Effector CD4-positive, alpha-beta T cell (primary cell): ENCODE measurements around the gene RNASE13.
"Not testable (repeated sequence)": the region's sequence is repeated elsewhere in the genome, so short reads cannot be mapped to it uniquely, and the experiment has no call there.

Experiments
- DNase-seq: peaks from one replicate; pipeline ENCODE4 v3.0.0-alpha.2; 2020

The RNASE13 gene

DNA sequence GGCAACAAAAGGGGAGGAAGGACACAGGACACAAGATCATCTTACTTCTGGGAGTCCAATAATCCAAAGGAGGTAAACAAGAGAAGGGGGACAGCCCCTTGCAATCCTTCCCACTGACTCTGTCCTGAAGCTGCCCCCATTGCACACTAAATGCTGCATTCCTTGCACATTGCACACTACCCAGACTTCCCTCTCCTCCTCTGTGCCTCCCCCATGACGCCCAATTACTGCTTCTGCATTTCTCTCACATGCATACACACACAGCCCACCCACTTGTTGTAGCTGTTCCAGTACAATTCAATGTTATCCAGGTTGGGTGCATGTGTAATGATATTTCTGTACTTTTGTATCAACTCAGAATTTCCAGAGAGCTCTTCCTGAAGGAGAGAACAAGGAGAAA lies 15.2 kb downstream of the RNASE13 start:
- DNase-seq, result no peak

DNA sequence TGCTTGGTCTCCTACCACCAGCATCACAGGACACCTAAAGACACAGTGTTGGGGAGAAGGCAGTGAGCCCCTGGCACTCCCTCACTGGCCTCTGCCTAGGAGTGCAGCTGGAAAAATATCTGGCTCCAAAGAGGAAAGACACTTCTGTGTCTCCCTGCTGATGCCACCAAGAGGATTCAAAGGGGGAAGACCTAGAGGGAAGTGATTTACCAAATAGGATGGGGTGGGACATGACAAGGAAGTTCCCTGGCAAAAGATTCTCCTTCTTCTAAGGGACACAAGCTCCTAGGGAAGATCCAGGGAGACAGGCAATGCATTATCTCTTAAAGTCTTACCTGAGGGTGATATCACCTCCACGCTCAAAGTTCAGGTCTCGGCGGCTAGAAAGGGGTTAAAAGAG lies 15.8 kb downstream of the RNASE13 start:
- DNase-seq, result no peak

DNA sequence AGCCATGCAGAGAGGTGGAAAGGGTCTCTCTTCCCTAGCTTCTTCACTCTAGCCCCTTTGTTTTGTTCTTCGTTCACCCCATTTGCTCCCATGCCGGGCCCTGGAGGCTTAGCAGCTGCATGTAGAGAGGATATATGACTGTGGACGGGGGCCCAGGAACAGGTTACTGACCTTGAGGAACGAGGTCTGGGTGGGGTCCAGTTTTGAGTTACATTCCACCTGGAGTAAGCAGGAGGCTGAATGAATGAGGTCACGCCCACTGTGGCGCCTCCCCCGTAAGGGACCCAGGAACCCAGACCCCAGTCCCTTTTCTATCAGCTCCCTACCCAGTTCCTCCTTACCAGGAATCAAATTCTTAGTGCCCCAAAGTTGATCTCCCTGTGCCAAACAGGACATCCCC lies 16.3 kb downstream of the RNASE13 start:
- no peak for DNase-seq

DNA sequence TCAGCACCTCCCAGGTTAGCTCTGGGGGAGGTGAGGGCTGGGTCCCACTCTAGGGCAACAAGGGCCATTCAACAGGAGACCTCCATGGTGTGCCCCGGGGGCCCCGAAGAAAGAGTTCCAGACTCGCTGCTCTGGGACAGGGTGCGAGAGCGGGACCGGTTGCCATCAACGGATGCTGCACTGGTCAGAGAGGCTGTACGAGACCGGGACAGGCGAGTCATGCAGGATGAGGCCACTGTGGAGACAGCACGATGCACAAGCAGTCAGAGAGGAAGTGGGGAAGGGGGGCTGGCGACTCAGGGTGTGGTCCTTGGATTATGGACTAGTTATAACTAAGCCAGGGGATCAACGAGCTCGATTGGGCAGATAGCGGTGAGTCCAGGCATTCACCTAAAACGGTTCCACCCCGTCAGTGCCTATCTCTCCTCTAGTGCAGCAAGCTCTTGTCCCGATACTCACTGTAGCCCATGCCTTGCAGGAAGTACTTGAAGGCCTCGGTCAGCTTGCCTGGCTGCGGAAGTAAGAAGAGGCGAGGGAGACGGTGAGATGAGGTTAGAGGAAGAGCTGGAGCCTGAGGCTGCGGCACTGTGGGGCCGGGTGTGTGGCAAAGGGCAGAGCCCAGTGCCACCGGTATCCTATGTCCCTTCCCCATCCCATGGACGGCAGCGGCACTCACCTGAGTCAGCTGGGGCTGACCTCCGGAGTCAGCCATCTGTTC lies 16.9 kb downstream of the RNASE13 start:
- no peak for DNase-seq

DNA sequence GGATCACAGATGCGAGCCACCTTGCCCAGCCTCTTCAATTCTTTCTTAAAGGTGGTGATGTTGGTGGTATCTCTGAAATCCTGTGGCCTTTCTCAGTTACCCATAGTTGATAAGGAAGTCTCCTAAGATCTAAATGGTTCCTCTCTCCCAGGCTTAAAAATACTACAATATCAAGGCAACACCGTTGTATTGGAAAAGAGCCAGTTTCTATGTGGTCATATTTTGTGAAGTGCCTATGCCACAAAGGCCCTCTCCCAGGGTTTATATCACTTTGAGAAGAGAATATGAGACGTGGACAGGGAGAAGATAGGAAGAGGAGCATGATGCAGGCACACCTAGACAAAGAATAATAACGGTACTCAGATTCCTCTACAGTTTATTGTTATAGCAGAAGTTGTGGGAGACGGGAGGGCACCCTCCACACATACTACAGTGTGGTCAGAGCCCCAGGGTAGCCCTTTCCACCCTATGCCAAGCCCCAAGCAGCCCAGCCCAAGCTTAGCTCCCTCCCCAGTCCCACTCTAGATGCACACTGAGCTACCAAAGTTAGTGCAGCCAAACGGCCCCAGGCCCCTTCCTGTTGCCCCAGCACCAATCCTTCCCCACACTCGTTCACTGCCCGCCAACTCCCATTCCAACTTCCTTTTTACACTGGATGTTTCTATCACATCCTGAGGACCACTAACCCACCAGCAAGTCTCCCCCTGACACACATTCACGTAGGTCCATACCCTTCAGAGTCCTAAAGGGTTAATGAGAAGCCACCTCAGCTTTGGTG lies 18.0 kb downstream of the RNASE13 start:
- no peak for DNase-seq

DNA sequence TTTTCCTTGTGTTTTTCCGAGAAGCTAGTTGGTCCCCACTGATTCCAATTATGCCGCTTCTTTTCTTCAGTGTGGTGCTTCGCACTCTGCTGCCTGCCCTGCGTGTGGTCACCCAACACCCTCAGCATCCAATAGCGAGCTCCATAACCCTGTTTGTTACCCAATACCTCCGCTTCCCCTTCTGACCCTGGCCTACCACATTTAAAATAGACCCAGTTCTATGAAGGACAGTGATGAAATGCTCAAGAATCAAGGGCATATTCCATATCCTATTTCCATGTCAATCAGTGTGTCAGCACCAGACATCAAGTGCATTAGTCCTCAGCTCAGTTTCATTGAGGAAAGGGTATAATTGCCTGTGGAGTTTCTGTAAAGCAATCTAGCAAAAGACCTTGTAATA lies 19.3 kb downstream of the RNASE13 start:
- no peak for DNase-seq

DNA sequence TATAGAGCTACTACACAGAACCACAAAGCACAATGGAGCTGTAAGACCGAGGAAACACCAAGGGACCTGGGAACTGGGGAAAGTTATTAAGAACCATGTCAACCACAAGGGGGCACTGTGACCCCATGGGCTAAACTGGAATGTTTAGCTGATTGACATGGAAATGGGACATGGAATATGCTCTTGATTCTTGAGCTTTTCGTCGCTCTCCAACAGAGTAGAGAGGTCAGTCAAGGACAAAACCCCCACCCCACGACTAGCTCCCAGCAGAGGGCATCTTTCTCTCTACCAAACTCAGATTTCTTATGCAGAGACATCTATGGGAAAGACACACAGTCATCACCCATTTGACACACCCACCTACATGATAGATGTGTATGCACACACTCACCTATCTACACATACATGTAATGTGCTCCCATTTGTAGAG lies 19.8 kb downstream of the RNASE13 start:
- DNase-seq, result peak; percentile 85

DNA sequence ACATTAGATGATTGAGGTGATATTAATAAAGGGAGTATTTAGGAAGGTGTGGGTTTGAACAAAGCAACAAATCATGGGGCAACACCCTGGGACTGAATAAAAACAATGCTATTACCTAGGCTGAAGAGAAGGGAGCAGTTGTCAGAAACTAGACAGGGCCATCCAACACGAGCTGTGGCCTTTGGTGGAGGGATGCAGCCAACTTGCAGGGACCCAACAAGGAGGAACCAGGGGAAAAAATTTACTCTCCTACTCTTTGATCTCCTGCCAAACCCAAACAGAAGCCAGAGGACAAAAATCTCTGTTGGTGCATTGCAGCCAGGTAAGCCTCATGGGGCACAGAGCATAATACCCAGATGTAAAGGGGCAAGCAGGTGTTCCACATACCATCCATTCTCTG lies 23.5 kb downstream of the RNASE13 start:
- DNase-seq, result no peak

DNA sequence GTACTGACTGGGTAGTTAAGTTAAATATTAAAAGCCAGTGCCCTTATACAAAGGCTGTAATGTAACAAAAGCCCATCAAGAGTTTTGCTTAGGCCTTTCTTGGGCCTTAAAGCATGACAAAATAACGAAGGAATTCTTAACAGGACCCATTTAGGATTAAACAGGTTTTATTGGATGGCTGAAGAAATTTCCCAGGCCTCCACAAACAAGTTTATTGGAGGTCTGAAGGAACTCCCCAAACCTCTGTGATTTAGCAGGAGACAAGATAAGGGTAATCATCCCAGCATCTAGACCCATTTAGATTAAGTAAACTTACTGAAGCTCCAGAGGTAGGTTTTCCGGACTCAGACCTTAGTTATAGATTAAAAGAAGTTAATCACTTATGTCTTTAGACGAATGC lies 24.9 kb downstream of the RNASE13 start:
- DNase-seq, result not testable (repeated sequence)

DNA sequence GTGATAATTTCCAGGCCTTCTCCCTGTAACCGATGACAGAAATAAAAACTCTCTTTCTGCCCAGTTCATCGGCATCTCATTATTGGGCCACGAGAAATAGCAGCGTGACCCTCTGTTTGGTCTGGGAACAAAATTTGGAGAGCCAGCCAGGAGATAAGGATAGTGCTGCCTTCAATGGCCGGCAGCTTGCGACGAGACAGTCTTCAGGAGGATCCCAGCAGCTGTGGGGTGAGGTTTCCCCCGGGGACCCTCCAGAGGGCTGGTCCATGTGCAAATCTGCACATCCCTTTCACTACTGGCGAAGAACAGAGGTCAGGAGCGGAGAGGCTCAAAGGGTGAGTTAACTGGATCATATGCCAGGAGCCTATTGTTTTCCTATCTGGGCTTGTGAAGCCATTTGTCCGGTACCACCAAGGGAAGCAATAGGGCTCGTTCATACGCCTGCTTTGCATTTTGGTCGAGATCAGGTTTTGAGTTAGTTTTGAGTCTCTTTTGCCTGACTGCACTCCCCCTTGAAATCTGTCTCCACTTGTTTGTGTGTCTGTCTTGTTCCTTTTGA lies 30.7 kb downstream of the RNASE13 start:
- DNase-seq, result no peak

DNA sequence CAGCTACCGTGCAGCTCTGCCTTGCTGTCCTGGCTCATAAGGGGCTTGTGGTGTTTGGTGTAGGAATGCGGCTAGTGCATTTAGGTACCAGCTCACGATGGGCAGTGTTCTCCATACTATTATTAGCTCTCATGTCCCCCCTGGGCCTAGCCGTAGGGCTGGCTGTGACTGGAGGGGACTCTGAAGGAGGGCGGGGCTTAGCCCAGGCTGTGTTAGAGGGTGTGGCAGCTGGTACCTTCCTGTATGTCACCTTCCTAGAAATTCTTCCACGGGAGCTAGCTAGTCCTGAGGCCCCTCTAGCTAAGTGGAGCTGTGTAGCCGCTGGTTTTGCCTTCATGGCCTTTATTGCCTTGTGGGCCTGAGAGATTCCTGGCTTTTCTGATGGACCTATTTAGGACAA lies 33.4 kb downstream of the RNASE13 start:
- DNase-seq, result no peak

DNA sequence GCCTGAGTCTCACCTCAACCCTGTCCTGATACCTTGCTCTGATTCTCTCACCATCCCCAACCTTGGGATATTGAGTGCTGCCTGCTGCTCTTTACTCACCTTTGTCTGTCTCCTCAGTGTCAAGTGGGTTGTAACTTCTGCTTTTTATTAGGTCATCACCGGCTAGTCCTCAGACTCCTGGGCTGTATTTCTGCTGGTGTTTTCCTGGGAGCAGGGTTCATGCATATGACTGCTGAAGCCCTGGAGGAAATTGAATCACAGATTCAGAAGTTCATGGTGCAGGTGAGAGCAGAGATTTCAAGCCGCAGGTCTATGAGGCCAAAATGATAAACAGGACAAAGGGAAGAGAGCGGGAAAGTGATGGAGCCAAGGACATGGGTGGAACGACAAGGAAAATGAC lies 35.0 kb downstream of the RNASE13 start:
- DNase-seq, result no peak

DNA sequence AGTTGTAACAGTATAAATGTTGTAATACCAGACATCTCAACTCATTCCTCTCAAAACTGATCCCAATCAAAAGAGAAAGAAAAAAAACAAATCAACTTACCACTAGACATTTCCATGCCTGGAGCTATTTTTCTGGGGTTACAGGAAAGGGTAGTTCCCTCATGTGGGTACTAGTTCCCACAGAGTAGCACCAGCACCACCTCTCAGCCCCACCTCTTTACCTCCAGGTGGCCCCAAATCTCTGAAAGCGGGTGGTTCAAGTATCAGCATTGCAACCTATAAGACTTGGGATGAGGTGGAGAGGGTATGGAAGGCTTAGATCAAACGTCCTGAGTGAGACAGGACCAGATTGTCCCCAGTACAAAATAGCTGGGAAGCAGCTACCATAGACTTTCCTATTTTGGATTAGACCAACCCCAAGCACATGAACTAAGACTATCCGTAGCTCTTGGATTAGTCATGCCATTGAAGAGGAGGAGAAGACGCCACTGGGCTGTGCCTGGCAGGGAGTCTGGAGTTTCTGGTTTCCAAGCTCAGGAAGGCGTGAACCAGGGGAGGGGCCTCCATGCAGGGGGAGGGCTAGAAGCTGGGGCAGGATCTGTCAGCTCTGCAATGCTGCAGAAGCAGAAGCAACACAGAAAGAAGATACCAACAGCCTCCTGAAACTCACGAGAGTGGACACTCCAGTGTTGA lies 35.8 kb downstream of the RNASE13 start, which contains the start of gene SLC39A2:
Gene SLC39A2 (plus strand): TSS at position 620 of the 693 bp plus-strand sequence. CDS start 154 bp downstream, outside the sequence.
- no peak for DNase-seq

DNA sequence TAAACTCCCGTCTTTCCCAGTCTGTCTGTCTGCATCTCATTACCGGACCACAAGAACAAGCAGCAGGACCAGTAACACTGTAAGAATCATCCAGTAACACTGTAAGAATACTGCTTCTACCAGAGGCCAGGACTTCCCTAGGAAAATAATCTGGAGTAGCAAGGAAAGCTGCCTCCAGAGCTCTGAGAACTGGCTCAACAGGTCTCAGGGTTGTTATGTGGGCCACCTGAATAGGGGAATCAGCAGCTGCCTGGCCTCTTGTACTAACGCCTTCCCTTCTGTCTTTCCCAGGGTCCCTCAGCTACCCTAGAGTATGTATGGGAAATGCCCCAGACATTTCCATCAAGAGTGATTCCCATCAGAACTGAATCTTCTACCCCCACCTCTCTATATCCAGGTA lies 36.5 kb downstream of the RNASE13 start:
- DNase-seq, result no peak

DNA sequence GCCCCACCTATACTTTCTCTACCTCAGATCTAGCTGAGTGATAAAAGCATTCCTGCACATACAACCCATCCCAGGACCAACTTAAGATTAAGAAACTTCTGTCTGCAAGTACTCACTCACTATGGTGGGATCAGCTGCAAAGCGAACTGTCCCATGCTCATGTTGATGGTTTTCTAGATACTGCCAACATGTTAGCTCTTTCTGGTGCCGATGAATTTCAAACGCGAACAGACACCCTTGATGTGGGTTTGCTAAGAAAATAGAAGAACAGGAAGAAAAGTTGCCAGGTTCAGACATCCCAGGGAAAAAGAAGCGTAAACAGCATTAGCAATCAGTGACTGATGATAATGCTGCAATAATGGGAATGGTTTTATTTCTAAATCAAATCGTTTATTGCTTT lies 37.0 kb downstream of the RNASE13 start:
- no peak for DNase-seq

DNA sequence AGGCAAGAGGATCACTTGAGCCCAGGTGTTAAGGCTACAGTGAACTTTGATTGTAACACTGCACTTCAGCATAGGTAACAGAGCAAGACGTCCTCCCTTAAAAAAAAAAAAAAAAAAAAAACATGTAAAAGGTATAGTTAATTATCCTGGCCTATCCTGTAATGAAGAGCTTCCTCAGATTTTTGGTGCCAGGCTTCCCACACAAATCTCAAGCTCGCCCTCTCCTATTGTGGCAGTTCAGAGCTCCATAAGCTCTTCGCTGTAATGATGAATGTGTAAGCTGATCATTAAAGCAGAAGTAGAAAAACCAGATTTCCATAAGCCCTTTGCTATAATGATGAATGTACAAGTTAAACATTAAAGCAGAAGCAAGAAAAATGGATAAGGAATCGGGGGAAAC lies 37.5 kb downstream of the RNASE13 start:
- DNase-seq, result no peak

DNA sequence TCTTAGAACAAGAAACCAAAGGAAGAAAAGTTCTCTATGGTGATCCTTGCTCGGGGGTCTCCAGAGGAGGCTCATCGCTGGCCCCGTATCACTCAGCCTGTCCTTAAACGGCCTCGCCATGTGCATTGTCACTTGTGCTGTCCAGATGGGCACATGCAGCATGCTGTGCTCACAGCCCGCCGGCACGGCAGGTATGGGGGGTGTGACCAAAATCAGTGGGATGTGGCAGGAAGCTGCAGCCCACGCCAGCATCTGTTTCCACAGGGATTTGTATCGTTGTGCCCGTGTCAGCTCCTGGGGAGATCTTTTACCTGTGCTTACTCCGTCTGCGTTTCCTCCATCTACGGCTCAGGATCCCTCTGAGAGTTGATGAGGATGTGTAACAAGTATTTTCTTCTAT lies 38.1 kb downstream of the RNASE13 start:
- no peak for DNase-seq

DNA sequence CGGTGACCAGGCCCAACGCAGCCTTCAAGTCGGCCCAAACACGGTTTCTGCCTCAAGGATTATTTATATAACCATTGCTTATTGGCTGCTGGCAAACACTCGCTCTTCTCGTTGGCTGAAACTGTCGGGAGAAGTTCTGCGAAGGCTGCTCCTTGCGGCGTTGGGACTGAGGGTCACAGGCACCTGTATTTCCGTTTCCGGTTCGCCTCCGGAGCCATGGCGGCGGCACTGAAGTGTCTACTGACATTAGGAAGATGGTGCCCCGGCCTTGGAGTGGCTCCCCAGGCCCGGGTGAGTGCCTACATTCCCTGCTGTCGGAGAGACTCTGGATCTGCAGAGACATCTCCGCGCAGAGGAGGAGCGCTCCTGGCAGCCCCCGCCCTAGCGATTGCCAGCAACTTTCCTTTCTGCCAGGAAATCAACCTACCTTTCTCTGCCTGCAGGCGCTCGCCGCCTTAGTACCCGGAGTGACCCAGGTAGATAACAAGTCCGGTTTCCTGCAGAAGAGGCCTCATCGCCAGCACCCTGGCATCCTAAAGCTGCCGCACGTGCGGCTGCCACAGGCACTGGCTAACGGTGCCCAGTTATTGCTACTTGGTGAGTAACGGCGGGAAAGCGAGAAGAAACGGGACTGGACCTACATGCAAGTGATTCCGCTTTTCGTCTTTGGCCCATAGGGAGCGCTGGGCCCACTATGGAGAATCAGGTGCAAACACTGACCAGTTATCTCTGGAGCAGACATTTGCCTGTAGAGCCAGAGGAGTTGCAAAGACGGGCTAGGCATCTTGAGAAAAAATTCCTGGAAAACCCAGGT lies 44.6 kb downstream of the RNASE13 start, which contains the start of gene METTL17:
Gene METTL17 (plus strand): TSS at position 194 of the 814 bp plus-strand sequence. CDS start 23 bp downstream, at position 217.
- peak; percentile 84 for DNase-seq

DNA sequence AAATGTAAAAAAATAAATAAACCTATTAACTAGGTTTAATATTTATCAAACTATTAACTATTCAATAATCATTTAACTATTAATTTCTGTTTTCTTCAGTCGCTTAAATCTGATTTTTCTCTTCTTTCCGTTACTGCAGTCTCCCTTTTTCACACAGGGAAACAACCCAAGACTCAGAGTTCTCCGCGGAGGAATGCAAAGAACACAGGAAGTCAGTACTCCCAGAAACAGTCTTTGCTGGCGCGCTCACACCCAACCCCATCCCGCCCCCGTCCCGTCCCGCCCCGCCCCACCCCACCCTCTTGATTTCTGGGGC lies 45.2 kb downstream of the RNASE13 start:
- no peak for DNase-seq

DNA sequence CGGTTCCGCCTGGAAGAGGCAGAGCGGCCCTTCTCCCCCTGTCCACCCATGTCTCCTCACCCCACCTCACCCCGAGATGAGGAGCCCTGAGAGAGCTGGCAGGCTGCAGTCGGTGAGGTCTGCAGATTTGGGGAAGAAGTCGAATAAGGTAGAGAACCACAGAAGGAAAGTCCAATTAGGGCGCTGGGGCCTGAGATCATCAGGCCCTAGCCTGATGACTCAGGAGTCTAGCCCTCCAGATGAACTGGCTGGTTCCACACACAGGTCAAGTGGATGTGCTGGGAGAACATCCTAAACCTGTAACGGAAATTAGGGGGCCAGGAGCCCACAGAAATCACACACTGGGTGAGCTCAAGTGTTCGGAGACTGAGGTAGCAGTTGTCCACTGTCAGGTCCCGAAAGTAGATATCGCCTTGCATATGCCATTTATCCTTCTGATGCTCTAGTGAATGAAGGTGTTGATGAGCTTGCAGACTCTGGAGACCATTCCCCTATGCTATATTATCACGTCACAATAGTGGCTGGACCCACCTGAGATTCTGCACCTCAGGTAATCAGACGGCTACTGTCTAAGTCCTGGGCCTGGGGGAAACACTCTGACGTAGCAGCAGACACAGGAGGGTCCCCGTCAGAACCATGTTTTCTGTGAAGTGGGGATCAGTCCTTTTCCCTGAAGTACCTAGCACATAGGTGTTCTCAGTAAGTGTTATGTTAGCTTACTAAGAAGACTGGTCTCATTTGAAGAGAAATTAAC lies 45.7 kb downstream of the RNASE13 start:
- no peak for DNase-seq

DNA sequence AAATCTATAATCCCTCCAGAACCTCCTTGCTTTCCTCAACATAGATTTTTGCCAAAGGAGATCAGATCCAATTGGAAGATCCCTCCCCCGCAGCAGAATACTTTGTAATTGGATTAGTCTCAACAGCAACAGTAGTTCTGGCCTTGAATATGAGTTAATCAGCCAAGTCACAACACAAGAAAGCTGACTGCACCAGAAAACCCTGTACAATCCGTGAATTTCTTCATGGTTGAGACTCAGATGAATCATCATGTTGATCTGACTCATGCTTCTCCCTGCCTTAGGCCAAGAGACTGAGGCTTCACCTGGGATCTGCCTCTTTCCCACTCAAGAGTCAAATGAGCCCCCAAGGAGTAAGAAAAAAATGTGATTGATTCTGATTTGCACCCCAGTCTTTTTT lies 47.8 kb downstream of the RNASE13 start:
- DNase-seq, result no peak

DNA sequence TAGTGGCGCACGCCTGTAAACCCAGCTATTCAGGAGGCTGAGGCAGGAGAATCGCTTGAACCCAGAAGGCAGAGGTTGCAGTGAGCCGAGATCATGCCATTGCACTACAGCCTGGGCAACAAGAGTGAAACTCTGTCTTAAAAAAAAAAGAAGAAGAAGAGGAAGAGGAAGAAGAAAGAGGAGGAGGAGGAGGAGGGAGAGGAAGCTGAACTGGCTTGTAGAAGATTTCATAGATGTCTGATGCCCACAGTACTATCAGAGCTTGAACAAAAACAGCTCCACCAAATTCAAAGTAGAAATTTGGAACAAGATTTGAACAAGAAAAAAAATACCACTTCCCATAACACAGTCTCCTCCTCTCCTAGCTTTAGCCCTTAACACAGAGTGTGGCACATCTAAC lies 49.0 kb downstream of the RNASE13 start:
- not testable (repeated sequence) for DNase-seq
